HG03175 (cell line): ENCODE data around the gene OR3A3.

Source experiments
- ATAC-seq: cut with Tn5 transposase; IDR thresholded peaks from one replicate; pipeline ENCODE4 v1.9.1; 2021; ENCODE audit warnings: mild to moderate bottlenecking, moderate library complexity; ENCODE audit not compliant: unreplicated experiment

OR3A3 gene

DNA sequence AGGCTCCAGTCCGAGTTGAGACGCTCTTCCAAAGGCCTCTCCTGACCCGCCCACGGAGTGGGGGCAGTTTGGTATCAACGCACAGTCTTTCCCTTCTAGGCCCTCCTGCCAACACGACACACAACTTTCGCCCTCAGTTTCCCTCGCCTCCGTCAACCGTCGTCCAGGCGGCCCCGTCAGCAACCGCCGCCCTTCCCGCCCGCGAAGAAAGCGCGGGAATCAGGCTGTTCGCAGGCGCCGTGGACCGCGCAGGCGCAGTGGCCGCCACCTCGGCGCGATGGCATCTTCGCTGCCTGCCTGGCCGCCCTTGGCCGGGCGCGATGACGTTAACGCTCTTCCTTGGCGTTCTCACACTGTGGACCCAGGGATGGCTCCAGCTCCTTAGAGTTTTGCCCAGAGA, 60.4 kb downstream of the OR3A3 start, which contains the start of gene SPATA22:
SPATA22 (minus strand) TSS at position 221 of the 400 bp plus-strand sequence. CDS start 2,494 bp downstream, outside the sequence.
- ATAC-seq = no peak

DNA sequence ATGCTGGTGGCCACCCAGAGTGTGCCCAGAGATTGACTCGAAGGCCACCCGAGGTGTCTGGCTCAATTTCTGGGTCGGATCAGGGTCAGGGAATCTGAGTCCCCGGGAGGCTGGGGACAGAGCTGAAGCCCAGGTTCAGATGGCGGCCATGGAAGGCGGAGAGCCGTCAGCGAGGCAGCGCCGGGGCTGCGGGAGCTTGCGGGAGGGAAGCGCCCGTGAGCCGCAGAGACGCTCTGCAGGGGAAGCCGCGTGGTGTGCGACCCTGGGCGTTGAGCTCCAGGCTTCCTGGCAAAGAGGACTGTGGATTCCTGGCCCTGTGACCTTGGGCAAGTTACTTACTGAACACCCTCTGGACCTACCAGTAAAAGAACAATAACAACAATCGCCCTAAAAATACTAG, 61.0 kb downstream of the OR3A3 start:
- no peak for ATAC-seq
